OCI-LY7 (cell line): ENCODE data around the gene GNB1.

Experiments used
- CTCF ChIP-seq: fragments of 200-600 bp; sonication (generic); conservative IDR thresholded peaks from 2 replicates; pipeline ENCODE4 v1.5.1; 2014; ENCODE audit warnings: mild to moderate bottlenecking, antibody characterized with exemption, low read length, moderate library complexity, mixed read lengths
- EZH2phosphoT487 ChIP-seq: fragments of 200-600 bp; sonication (generic); IDR thresholded peaks from 2 replicates; pipeline ENCODE4 v1.6.1; 2018; ENCODE audit warnings: low read depth, borderline replicate concordance, mild to moderate bottlenecking, mixed run types, antibody characterized with exemption, low read length, moderate library complexity, mixed read lengths

- TF ChIP-seq CTCF, result no peak
- TF ChIP-seq EZH2phosphoT487, result no peak
Measured at GRCh38 chr1:1891349-1892078, 627 bp upstream of the GNB1 start.
